ENCODE measurements around the gene PARN.

GRCh38 chr16:14490235-14490634 is 139.8 kb downstream of the PARN start:
- TF ChIP-seq CTCF (IDR thresholded peaks at IDR 0.05 in 2 of 3, conservative IDR thresholded peaks at IDR 0.05 in 1 of 3; ENCODE audit: insufficient read depth in 2 of 3, low read depth in 1 of 3, low read length in 3 of 3) (no peak), PCBP2 (IDR thresholded peaks at IDR 0.05; ENCODE audit: low read depth, low read length, poor library complexity, severe bottlenecking) (no peak), CCNT2 (IDR thresholded peaks at IDR 0.05; ENCODE audit: borderline replicate concordance, extremely low read depth, insufficient read length, low read depth, low read length) (no peak), EP300 (IDR thresholded peaks at IDR 0.05; ENCODE audit: low read length) (no peak), ZFP36 (IDR thresholded peaks at IDR 0.05; ENCODE audit: low read depth, low read length, partially characterized antibody) (no peak), USF2 (CRISPR knock-in tag; IDR thresholded peaks at IDR 0.05) (no peak), TEAD4 (IDR thresholded peaks at IDR 0.05; ENCODE audit: low read length) (no peak), TEAD4 (CRISPR knock-in tag; IDR thresholded peaks at IDR 0.05; ENCODE audit: borderline replicate concordance) (no peak), KLF13 (tag; IDR thresholded peaks at IDR 0.05; ENCODE audit: borderline replicate concordance, low read depth) (no peak), ZBTB49 (CRISPR knock-in tag; IDR thresholded peaks at IDR 0.05; ENCODE audit: borderline replicate concordance) (no peak)

All from K562 (cell line).